ENCODE results near the gene EMSY. TPM values are rescaled to one million over a fixed set of nuclear protein-coding genes. Genes with fewer than 3 reads are reported as not detected.
"Not testable (repeated sequence)": the region's sequence is repeated elsewhere in the genome, so short reads cannot be mapped to it uniquely, and the experiment has no call there.

The EMSY gene, protein sequence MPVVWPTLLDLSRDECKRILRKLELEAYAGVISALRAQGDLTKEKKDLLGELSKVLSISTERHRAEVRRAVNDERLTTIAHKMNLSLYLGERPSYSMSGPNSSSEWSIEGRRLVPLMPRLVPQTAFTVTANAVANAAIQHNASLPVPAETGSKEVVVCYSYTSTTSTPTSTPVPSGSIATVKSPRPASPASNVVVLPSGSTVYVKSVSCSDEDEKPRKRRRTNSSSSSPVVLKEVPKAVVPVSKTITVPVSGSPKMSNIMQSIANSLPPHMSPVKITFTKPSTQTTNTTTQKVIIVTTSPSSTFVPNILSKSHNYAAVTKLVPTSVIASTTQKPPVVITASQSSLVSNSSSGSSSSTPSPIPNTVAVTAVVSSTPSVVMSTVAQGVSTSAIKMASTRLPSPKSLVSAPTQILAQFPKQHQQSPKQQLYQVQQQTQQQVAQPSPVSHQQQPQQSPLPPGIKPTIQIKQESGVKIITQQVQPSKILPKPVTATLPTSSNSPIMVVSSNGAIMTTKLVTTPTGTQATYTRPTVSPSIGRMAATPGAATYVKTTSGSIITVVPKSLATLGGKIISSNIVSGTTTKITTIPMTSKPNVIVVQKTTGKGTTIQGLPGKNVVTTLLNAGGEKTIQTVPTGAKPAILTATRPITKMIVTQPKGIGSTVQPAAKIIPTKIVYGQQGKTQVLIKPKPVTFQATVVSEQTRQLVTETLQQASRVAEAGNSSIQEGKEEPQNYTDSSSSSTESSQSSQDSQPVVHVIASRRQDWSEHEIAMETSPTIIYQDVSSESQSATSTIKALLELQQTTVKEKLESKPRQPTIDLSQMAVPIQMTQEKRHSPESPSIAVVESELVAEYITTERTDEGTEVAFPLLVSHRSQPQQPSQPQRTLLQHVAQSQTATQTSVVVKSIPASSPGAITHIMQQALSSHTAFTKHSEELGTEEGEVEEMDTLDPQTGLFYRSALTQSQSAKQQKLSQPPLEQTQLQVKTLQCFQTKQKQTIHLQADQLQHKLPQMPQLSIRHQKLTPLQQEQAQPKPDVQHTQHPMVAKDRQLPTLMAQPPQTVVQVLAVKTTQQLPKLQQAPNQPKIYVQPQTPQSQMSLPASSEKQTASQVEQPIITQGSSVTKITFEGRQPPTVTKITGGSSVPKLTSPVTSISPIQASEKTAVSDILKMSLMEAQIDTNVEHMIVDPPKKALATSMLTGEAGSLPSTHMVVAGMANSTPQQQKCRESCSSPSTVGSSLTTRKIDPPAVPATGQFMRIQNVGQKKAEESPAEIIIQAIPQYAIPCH (N-terminal part only)
- total RNA-seq (2014; rRNA removed; shearing (Covaris generic)), result 30.7 and 33.3 TPM in 2 replicates

DNA sequence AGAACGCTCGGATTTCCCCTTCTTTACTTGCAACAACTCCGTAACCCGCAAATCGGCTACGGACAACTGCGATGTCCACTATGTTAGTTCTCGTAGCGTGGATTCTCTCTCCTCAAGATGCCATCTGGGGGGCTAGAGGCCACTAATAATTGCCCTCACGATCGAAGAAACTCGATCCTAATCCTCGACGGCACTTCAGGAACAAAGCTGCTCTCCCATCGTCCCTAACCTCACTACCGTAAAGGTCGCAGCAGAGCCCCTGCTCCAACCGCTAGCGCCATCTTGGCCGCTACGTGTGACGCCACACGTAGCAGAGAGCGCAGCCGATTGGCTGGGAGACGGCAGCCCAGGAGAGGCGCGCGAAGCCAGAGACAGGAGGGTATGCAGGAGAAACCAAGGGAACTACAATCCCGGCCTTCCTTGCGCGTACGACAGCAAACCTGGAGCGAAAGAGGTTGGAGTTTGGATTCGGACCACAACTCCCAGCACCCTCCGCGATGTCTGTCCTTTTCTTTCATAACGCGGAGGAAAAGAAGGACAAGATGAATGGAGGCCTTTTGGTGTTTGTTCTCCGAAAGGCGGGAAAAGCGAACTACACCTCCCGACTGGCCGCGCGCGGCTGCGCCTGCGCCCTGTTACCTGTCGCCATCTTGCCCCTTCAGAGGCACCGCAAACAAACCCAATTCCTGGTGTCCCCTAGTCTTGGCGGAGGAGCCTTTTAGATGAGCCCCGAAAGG, at the start of gene EMSY:
Gene EMSY, plus strand, starts transcription at position 635 of the 737 bp plus-strand sequence. CDS start 1,921 bp downstream, outside the sequence.
- DNase-seq (ENCODE audit: low read depth), result peak; percentile 99

DNA sequence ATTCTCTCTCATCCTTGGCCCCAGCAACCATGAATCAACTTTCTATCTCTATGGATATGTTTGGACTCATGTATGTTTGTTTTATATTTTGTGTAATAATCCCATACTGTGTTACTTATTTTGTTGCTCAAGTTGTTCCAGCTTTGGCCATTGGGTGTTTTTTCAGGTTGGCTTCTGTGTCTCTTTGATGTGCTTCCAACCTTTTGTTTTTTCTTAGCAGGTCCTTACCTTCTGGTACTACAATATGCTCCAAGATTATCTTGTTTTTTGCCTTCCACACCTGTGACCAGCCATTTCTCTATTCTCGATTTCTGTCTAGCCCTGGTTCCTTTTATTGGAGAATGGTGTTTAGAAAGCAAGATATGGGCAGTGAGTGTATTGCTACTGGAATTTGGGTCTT, 49.5 kb upstream of the EMSY start:
- no peak for DNase-seq (ENCODE audit: low read depth)

DNA sequence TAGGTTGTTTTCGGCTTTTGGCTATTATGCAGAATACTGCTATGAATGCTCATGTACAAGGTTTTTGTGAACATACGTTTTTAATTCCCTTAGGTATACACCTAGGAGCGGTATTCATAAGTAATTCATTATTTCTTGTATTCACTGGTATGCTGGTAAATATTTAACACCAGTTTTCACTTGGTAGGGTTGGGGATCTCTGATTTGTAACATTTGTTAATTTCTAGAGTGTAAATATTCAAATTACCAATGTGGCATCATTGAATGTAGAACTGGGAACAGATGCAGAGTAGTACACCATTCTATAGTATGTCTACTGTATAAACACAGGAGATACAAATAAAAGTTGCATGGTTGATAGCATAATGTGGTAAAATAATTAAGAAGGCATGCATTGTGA, 47.4 kb upstream of the EMSY start:
- no peak for DNase-seq (ENCODE audit: low read depth)

DNA sequence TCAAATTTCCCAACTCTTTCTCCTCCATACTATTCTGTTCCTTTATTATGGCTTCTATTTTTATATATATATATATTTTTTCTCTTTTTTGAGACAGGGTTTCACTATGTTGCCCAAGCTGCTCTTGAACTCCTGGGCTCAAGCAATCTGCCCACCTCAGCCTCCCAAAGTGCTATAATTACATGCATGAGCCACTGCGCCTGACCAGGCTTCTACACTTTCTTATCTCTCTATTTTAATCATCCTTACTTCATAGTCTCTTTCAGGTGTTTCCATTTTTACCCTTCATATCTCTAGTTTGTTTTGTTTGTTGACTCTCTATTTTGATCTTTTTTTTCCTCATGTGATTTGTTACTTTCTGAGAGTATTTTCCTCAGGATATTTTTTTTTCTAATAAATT, 43.9 kb upstream of the EMSY start:
- no peak for DNase-seq (ENCODE audit: low read depth)

DNA sequence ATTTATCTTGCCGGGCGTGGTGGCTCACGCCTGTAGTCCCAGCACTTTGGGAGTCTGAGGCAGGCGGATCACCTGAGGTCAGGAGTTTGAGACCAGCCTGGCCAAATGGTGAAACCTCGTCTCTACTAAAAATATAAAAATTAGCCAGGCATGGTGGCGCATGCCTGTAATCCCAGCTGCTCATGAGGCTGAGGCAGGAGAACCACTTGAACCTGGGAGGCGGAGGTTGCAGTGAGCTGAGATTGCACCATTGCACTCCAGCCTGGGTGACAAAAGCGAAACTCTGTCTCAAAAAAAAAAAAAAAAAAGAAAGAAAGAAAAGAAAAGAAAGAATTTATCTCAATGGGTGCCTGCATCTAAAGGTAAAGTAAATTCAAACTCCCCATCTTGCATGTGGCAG, 43.3 kb upstream of the EMSY start:
- DNase-seq (ENCODE audit: low read depth), result not testable (repeated sequence)

DNA sequence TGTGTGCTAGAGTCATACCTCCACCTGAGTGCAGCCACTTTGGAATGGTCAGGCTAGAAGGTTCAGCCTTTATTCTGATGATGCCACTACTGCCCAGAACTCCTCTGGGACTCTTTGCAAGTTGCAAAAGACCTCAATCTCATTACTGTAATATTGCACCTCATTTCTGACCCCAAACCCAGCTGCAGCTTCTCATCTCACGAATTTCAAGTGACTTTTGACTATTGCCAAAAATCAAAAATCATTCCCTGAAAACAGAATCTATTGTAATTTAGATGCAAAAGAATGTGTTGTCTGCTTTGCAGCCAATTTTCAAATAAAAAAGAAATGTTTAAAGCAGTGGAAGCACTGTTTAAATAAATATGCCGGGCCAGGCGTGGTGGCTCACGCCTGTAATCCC, 38.5 kb upstream of the EMSY start:
- no peak for DNase-seq (ENCODE audit: low read depth)

DNA sequence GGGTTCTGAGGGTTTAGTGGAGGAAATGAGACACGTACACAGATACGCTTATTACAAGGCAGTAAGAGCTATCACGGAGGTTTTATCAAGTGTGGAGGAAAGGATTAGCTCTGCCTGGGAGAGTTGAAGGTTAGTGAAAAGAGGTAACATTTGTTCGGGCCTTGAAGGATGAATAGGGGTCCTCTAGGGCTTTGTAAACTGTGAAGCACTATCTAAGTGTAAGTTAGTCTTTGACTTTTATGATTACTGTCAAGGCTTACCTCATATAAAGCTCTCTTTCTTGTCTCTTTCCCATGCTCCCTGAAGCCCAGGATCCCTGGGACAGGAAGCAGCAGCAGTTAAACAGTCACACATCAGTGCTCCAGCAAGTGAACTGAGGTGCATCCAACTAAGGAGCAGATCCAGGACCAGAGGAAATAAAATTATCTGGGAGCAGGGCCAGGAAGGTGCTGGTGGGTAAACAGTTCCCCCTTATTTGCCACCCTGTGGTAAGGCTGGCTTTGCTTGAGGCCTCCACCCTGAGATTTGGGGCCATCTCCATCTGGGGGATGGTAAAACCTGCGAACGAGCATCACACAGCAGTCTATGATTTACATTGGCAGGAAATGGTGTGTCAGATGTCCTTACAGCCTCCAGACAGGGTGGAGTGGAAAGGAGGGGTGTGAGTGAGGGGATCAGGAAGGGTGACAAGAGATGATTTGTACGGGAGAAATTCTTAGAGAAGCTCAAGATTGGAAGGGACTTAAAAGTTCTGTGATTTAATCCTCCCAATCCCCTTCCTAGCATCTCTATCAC, 36.5 kb upstream of the EMSY start:
- peak; percentile 66 for DNase-seq (ENCODE audit: low read depth)

DNA sequence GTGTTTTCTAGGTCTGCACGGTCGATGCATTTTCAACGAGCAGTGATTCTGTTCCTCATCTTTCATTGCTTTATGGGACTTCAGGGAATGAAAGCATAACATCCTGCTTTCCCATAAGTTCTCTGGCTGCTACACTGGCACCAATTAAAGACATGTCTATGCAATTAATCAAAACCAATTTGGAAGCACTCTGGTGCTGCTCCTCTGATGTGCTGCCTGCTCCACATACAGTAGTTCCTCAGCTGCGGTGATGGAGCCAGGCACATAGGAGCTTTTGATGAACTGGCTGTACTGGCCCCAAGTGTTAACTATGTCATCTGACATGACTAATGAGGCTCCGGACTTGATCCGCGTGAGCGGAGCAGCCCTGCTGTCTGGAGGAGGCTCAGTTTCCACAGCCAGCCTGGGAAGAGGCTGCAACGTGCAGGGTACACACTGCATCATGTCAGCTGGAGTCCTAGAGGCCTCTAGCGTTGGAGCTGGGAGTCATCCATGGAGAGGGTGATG, 33.9 kb upstream of the EMSY start:
- DNase-seq (ENCODE audit: low read depth), result no peak

DNA sequence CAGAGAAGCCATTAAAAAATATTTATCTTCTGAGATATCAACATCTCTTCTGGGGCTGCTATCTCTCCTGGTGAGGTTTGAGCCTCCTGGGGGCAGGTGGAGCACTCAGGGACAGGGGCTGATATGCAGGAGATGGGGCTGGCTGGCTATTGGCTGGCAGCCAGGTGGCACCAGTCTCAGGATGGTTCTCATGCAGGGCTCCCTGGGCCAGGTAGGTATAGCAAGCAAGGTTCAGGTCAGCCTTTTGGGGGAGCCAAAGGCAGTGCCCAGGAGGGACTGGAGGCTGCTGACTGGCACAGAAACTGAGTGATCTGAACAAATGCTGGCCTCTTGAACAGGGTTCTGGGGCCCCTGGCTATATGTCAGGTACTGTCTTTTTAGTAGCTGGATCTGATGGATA, 29.7 kb upstream of the EMSY start:
- DNase-seq (ENCODE audit: low read depth), result no peak

DNA sequence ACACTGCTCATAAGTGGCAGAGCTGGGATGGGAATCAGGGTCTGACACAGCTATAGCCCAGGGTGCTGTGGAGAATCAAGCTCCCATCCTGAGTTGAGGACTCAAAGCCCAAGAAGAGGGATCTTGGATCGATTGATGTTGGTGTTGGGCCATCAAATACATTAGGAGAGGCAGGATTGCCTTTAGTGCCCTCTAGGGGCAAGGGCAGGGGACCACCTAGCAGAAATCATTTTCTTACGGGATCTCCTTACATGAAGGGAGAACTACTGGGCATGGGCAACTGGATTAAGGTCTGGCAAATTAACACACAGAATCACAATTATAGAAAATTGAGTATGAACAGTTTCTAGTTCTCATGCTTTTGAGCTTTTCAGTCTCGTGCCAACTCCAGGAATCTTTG, 24.9 kb upstream of the EMSY start:
- DNase-seq (ENCODE audit: low read depth), result peak; percentile 8

DNA sequence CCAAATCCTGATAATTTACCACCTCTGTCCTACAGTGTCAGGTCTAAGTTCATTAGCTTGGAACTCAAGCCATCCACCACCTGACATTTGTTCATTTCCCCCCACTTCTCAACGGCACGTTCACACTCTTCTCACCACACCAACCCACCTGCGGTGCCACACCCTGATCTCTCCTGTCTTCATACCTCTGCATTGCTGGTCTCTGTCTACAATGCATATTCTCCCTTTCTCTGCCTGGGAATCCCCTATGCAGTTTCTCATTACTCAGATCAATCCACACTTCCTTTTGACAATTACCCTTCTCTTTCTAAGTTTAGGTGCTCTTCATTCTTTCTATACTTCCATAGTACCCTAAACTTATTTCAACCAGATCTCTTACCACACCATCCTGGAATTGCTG, 20.4 kb upstream of the EMSY start:
- DNase-seq (ENCODE audit: low read depth), result no peak

DNA sequence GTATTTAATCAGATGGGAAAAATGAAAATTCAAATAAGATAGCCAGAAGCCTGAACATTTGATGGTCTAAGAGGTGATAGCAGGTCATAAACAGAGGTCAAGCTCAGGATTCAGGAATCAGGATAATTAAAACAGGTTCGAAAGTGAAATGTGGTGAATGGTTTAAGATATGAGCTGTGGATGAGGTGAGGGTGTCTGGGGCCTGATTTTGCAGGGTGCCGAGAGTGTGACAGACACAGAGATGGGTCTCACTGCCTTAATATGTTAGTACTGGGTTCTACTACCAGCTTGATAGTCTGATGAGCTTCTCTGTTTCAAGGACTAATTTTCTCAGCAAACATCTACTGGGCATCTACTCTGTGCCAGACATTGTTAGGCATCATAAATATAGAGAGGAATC, 19.9 kb upstream of the EMSY start:
- DNase-seq (ENCODE audit: low read depth), result no peak

DNA sequence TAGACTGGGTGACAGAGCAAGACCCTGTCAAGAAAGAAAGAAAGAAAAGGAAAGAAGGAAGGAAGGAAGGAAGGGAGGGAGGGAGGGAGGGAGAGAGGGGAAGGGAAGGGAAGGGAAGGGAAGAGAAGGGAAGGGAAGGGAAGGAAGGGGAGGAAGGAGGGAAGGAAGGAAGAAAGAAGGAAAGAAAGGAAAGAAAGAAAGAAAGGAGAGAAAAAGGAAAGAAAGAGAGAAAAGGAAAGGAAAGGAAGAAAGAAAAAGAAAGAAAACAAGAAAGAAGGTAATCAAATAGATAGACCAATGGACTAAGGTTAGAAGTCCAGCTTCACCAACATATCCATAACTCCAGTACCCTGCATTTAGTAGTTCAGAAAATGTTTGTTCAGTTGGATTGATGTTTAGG, 18.2 kb upstream of the EMSY start:
- no peak for DNase-seq (ENCODE audit: low read depth)

DNA sequence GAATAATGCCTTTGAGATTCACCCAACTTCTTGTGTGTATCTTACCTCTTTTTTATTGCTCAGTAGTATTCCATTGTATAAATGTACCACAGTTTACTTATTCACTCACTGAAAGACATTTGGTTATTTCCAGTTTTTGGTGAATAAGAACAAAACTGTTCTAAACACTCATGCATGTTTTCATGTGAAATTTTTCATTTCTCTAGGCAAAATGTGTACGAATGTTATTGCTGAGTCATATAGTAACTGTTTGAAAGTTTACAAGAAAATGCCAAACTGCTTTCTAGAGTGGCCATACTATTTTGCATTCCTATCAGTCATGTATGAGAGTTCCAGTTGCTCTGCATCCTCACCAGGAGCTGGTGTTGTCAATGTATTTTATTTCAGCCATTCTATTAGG, 8.8 kb upstream of the EMSY start:
- DNase-seq (ENCODE audit: low read depth), result no peak

DNA sequence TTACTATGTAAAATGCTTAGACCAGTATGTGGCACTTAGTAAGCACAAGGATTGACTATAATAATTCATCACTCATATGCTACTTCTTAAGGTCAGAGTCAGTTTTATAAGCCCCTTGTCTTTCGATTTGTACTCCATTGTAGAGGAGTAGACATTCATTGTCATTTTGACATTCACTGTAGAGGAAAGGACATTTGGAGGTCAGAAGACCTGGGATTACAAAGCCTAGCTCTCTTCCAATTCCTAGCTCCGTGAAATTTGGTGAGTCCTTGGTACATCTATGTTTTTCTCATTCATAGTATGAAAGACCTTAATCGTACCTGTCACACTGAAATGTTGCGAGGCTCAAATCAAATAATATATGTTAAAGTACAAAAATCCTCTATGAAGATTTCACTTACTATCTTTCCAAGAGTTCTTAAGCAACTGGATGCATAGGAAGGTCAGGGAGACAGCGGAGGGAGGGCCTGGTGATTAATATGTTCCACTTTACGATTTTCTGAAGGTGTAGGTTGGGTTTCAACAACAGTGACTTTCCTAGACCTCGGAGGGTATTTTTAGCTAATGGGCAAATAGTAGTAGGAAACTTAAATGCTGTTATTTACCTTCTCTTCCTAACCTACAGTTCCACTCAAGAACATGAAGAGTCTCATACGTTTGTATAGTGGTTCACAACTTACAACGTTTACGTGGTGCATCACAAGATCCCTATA, 1.4 kb upstream of the EMSY start:
- peak; percentile 17 for DNase-seq (ENCODE audit: low read depth)

DNA sequence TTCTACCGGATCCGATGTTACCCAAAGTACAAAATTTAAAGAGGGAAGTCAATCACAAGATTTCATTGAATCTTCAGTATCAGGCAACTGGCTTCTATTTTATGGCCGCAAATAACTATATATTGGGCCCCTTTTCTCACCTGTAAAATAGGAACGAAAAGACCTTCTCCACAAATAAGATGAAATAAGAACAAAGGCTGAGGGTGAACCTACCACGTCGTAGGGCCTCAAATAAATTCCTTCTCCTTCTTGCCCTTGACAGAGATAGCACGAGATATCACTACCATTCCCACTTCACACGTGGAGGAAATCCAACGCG, 794 bp upstream of the EMSY start:
- DNase-seq (ENCODE audit: low read depth), result no peak

DNA sequence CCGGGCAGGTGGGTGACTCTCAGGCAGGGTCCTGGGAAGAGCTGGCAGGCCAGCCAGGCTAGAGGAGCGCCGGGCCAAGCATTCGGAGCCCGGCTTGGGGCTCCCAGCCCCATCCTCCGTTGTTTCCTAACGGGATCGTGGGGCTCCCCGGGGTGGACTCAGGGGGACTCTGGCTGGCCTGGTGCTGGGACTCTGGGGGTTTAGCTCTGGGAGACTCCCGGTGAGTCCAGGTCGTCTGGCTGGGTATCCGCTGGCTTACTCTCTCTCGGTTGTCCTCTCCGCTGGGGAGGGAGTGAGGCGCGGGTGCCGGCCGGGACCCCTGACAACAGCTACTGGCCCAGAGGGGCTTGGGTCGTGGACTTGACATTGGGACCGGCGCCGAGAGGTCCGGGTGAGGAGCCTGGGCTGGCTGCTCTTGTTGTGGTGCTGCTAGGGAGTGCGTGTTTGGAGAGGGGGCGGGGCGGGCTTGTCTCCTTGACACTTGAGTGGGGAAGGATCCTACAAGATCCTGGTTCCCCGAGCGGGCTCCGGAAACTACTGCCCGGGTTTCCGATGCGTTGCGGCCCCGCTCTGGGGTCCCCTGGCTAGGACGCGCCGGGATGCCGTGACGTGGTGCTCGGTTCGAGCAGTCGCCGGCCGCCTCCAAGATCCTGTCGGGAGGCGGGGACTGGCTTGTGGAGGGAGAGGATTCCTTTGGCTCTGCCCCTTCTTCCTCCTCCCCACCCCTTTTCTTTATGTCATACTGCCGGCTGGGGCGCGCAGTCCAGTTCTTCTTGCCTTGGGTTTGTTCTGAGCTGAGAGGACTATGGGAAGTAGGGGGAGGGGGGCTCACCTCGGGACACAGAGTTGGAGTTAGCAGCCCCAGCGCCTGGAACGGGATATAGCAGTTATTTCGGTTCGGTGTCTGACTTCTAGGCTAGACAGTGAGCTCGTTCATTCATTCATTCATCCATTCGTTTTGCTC, 585 bp downstream of the EMSY start:
- DNase-seq (ENCODE audit: low read depth), result peak; percentile 85

DNA sequence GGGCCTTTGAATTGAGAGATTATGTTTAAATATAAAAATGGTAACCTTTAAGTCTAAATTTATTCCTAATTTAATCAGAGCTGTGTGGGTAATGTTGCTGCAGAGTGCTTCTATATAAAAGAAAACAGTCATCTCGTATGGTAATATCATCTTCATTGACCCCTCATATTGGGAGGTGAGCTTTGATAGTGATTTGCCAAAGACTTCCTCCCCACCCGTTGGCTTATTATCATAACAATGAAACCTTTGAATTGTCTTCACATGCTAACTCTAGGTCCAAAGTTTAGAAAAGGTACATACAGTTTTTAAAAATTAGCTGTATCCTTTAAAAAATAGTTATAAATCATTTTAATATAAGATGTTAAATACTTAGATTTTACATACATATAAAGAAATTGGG, 3.7 kb downstream of the EMSY start:
- DNase-seq (ENCODE audit: low read depth), result no peak

DNA sequence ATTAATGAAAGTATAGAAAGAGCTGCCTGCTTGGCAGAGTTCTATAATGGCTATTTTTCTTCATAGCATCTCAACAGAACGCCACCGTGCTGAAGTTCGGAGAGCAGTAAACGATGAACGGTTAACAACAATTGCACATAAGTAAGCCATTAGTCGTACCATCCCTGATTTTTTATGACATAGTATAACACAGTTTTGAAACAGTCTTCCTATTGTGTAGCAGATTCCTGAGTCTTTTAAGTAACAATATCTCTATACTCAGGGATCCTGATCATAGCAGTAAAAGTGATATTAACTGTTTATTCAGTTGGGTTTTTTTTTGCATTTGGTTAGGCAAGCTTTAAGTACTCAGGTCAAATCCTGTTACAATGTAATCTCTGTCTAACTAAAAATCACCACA, 8.4 kb downstream of the EMSY start:
- no peak for DNase-seq (ENCODE audit: low read depth)

Data from RPMI7951 (cell line).